ENCODE data around the gene PRICKLE2.

PRICKLE2 gene

GRCh38 chr3:64251019-64251418 is 25.8 kb upstream of the PRICKLE2 start:
- no peak for DNase-seq

- no peak for DNase-seq
Measured at GRCh38 chr3:64247991-64248646, 22.9 kb upstream of the PRICKLE2 start.

GRCh38 chr3:64244011-64244942 is 19.0 kb upstream of the PRICKLE2 start:
- no peak for DNase-seq

- DNase-seq = no peak
Measured at GRCh38 chr3:64242435-64242834, 17.2 kb upstream of the PRICKLE2 start.

- DNase-seq = no peak
Measured at GRCh38 chr3:64240959-64241358, 15.7 kb upstream of the PRICKLE2 start.

GRCh38 chr3:64240396-64240795 is 15.1 kb upstream of the PRICKLE2 start:
- no peak for DNase-seq

GRCh38 chr3:64239841-64240240 is 14.6 kb upstream of the PRICKLE2 start:
- DNase-seq = no peak

GRCh38 chr3:64238971-64239667 is 13.9 kb upstream of the PRICKLE2 start:
- no peak for DNase-seq

- no peak for DNase-seq
Measured at GRCh38 chr3:64237083-64237482, 11.8 kb upstream of the PRICKLE2 start.

- DNase-seq = no peak
Measured at GRCh38 chr3:64235605-64236004, 10.3 kb upstream of the PRICKLE2 start.

- no peak for DNase-seq
Measured at GRCh38 chr3:64234571-64234970, 9.3 kb upstream of the PRICKLE2 start.

- no peak for DNase-seq
Measured at GRCh38 chr3:64232821-64233220, 7.6 kb upstream of the PRICKLE2 start.

GRCh38 chr3:64229903-64230302 is 4.6 kb upstream of the PRICKLE2 start:
- DNase-seq = no peak

- no peak for DNase-seq
Measured at GRCh38 chr3:64228110-64228509, 2.8 kb upstream of the PRICKLE2 start.

GRCh38 chr3:64226730-64227129 is 1.5 kb upstream of the PRICKLE2 start:
- DNase-seq = no peak

- no peak for DNase-seq
Measured at GRCh38 chr3:64225695-64226499, 631 bp upstream of the PRICKLE2 start.

GRCh38 chr3:64223791-64224745 is 1.2 kb downstream of the PRICKLE2 start:
- DNase-seq = no peak

GRCh38 chr3:64222501-64223111 is 2.7 kb downstream of the PRICKLE2 start:
- DNase-seq = no peak

GRCh38 chr3:64221571-64222257 is 3.6 kb downstream of the PRICKLE2 start:
- no peak for DNase-seq

- DNase-seq = no peak
Measured at GRCh38 chr3:64220161-64220914, 4.9 kb downstream of the PRICKLE2 start.
